Stomach smooth muscle (tissue), 2 donors: Measurements from ENCODE around the gene DLX6.

Experiments
- H3K27ac ChIP-seq: one replicate; pipeline ENCODE4 v1.7.0; 2013; ENCODE audit warnings: mild to moderate bottlenecking, low read length, inconsistent platforms
- H3K27me3 ChIP-seq, 2 donors: one replicate each; pipeline ENCODE4 v1.7.0; 2013; ENCODE audit warnings: low read length in 2 of 2; ENCODE audit not compliant: insufficient read depth in 2 of 2, control insufficient read depth in 1 of 2
- H3K36me3 ChIP-seq, 2 donors: one replicate each; pipeline ENCODE4 v1.7.0; 2013; ENCODE audit warnings: low read length in 2 of 2; ENCODE audit not compliant: control insufficient read depth in 2 of 2, insufficient read depth in 2 of 2
- H3K4me1 ChIP-seq: one replicate; pipeline ENCODE4 v1.7.0; 2013; ENCODE audit warnings: low read length; ENCODE audit not compliant: control insufficient read depth, insufficient read depth
- H3K4me3 ChIP-seq, 2 donors: one replicate each; pipeline ENCODE4 v1.7.0; 2013; ENCODE audit warnings: low read length in 2 of 2
- H3K9ac ChIP-seq, 2 donors: one replicate each; pipeline ENCODE4 v1.7.0; 2013; ENCODE audit warnings: low read length in 2 of 2, mild to moderate bottlenecking in 1 of 2
- H3K9me3 ChIP-seq, 2 donors: one replicate each; pipeline ENCODE4 v1.7.0; 2013; ENCODE audit warnings: low read length in 2 of 2; ENCODE audit not compliant: control insufficient read depth in 2 of 2
- donor health status: healthy.
- donor health status: Pancreatic carcinoma.

Gene DLX6

DNA sequence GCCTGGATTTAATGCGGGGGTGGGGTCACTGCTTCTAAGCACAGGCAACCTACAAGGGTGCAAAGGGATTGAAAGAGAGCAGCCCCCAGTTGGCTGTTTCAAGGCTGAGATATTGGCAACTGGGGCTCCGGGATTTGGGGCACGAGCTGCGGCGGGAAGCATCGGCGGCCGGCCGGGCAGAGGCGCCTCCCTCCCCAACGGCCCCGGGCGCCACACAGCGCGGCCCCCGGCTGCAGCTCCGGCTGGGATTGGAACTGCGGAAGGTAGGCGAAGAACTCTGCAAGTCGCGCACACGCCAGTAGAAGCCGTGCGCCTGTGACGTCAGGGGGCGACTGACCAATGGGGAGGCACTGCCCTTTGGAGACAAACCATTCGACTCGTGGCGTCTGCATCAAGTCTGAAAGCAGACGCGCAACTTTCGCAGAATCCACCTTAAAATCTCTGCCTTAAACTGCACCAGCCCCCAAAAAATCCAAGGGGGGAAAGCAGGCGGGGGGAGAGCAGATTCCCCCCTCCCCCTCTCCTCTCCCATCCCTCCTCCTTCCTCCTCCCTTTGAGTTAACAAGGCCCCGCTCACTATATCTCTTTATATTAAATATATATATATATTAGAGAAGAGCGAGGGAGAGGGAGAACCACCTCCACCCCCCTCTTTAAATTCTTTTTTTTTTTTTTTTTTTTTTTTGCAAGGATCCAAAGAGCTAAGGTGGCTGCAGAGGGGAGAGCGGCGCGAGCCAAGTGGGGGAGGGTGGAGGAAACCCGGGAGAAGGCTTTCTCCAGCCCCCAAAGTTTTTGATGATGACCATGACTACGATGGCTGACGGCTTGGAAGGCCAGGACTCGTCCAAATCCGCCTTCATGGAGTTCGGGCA is at the start of gene DLX6:
TSS of gene DLX6 (plus strand) at position 371 of the 872 bp plus-strand sequence. CDS start at position 796, 425 bp downstream.
- H3K4me3 ChIP-seq, result peak within 1 kb of the TSS; percentile 17 to 63
- H3K36me3 ChIP-seq, result no peaks in the 10 kb centered on the region
- H3K27ac ChIP-seq, result no peak within 1 kb of the TSS
- H3K27me3 ChIP-seq, result peaks cover 68 to 86% of the 10 kb centered on the region in 2 donors
- H3K9ac ChIP-seq, result no peak within 1 kb of the TSS
- no peaks in the 10 kb centered on the region for H3K9me3 ChIP-seq
- H3K4me1 ChIP-seq, result peaks cover 19% of the 10 kb centered on the region

DNA sequence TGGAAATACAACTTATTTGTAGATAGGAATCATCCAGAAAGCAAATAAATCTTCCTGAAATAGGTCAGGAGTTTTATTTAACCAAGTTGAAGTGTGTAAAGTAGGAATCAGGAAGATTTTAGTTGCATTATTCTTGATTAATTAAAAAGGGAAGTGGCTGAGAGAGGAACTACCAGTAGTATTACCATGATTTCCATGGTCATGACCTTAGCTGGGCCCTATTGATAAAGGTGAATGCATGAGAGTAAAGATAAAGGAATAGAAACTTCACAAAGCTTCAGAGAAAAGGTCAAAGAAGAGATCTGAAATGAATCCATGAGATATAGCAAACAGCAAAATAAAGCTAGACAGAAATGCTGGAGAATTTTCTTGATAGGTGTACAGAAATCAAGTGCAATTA is 46.2 kb upstream of the DLX6 start:
- H3K27me3 ChIP-seq, result peaks cover 0 to 3% of the 10 kb centered on the region in 2 donors
- no peaks in the 10 kb centered on the region for H3K9me3 ChIP-seq
- no peak overlapping the region for H3K4me3 ChIP-seq
- no peaks in the 10 kb centered on the region for H3K4me1 ChIP-seq
- H3K36me3 ChIP-seq, result no peaks in the 10 kb centered on the region
- no peak overlapping the region for H3K27ac ChIP-seq
- no peak overlapping the region for H3K9ac ChIP-seq

DNA sequence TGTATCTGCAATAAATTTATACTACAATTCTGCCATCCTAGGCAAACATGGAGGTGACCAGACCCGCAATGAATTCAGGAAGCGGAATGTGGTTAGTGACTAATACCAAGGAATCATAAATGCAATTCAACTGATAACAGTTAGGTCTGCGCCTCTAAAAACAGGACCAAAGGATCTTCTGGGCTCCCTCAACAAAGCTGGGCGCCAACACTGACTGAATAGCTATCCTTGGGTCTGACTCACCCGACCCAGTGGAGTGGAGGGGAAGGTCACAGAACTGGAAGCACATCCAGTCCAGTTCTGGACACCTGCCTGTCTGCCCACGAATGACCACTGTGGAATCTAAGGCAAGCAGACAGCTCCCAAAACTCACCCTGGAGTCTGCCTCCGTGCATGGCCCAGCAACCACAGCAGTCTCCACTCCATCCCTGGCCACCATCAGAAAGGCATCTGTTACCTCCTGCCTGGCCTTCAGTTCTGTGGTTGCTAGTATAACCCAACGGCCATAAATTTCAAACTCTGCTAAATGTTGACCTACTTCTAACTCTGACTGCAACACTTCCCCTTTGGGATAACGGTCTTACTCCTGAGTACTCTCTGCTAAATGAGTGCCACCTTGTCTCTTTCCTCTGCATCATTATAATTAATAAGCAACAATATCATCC is 43.0 kb upstream of the DLX6 start:
- Histone ChIP-seq H3K27ac (no peak overlapping the region), H3K27me3 (peaks cover 0 to 3% of the 10 kb centered on the region in 2 donors), H3K4me3 (no peak overlapping the region), H3K36me3 (no peaks in the 10 kb centered on the region), H3K9me3 (no peaks in the 10 kb centered on the region), H3K9ac (no peak overlapping the region), H3K4me1 (no peaks in the 10 kb centered on the region)

DNA sequence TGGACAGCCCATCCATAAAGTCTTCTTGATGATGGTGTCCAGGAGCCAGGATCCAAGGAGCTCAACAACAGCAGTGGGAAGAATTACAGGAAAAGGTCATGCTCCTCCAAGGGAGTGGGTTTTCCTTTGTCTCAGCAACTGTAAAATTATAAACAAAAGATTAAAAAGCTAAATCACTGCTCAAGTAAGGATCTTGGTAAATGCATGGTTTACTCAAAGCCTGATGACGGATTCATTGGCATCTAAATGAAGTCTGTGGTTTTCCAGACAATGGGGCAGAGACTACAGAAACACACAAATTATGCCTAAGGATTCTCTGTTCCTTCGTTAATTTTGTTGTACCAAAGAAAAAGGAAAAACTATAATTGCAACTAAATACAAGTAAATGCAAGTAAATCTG is 36.4 kb upstream of the DLX6 start:
- Histone ChIP-seq H3K9me3 (peaks cover 0 to 2% of the 10 kb centered on the region in 2 donors), H3K4me1 (no peaks in the 10 kb centered on the region), H3K27me3 (peaks cover 2 to 3% of the 10 kb centered on the region in 2 donors), H3K4me3 (no peak overlapping the region), H3K27ac (no peak overlapping the region), H3K36me3 (no peaks in the 10 kb centered on the region), H3K9ac (no peak overlapping the region)

- Histone ChIP-seq H3K27ac (no peak overlapping the region), H3K36me3 (no peaks in the 10 kb centered on the region), H3K27me3 (peaks cover 2 to 3% of the 10 kb centered on the region in 2 donors), H3K9ac (no peak overlapping the region), H3K4me1 (no peaks in the 10 kb centered on the region), H3K4me3 (no peak overlapping the region), H3K9me3 (peaks cover 0 to 2% of the 10 kb centered on the region in 2 donors)
These were observed 34.6 kb upstream of the DLX6 start for GRCh38 chr7:96970739-96971138.

- Histone ChIP-seq H3K36me3 (no peaks in the 10 kb centered on the region), H3K4me1 (no peaks in the 10 kb centered on the region), H3K27me3 (peaks cover 2 to 3% of the 10 kb centered on the region in 2 donors), H3K9me3 (no peaks in the 10 kb centered on the region), H3K27ac (no peak overlapping the region), H3K9ac (no peak overlapping the region), H3K4me3 (no peak overlapping the region)
These were observed 31.4 kb upstream of the DLX6 start for GRCh38 chr7:96973986-96974385.

DNA sequence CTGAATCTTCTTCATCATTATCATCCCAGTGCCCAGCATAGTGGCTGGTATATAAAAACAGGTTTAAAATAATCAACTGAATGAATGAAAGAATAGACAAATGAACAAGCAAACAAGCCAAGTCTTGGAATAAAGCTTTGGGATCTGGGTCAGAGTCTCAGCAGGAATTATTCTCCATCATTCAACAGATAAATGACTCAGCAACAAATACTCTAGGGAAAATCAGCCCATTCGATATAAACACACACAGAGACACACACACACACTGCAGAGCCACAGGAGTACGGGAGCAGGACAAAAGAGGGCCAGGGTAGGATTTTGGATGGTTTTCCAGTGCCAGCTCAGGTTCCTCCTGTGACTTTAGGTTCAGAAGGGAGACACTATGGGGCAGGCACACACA is 29.2 kb upstream of the DLX6 start:
- no peaks in the 10 kb centered on the region for H3K36me3 ChIP-seq
- no peak overlapping the region for H3K9ac ChIP-seq
- H3K4me3 ChIP-seq, result no peak overlapping the region
- no peak overlapping the region for H3K27ac ChIP-seq
- peaks cover 0 to 1% of the 10 kb centered on the region in 2 donors for H3K27me3 ChIP-seq
- H3K9me3 ChIP-seq, result no peaks in the 10 kb centered on the region
- H3K4me1 ChIP-seq, result no peaks in the 10 kb centered on the region

- H3K27me3 ChIP-seq, result no peaks in the 10 kb centered on the region
- no peaks in the 10 kb centered on the region for H3K4me1 ChIP-seq
- H3K9ac ChIP-seq, result no peak overlapping the region
- H3K27ac ChIP-seq, result no peak overlapping the region
- no peaks in the 10 kb centered on the region for H3K36me3 ChIP-seq
- H3K9me3 ChIP-seq, result no peaks in the 10 kb centered on the region
- no peak overlapping the region for H3K4me3 ChIP-seq
These were observed 27.9 kb upstream of the DLX6 start for GRCh38 chr7:96977445-96977844.

GRCh38 chr7:96979551-96980276 is 25.6 kb upstream of the DLX6 start:
- Histone ChIP-seq H3K36me3 (no peaks in the 10 kb centered on the region), H3K9me3 (no peaks in the 10 kb centered on the region), H3K4me1 (no peaks in the 10 kb centered on the region), H3K4me3 (no peak overlapping the region), H3K27me3 (no peaks in the 10 kb centered on the region), H3K27ac (no peak overlapping the region), H3K9ac (no peak overlapping the region)

- no peak overlapping the region for H3K27ac ChIP-seq
- H3K4me1 ChIP-seq, result no peaks in the 10 kb centered on the region
- H3K36me3 ChIP-seq, result no peaks in the 10 kb centered on the region
- peaks cover 0 to 7% of the 10 kb centered on the region in 2 donors for H3K27me3 ChIP-seq
- no peak overlapping the region for H3K9ac ChIP-seq
- no peak overlapping the region for H3K4me3 ChIP-seq
- no peaks in the 10 kb centered on the region for H3K9me3 ChIP-seq
These were observed 22.8 kb upstream of the DLX6 start for GRCh38 chr7:96982586-96982985.
